NOMO-1 treated with DMSO at 0.1 percent for 48 hours (cell line): ENCODE data around the gene TRPM3.

Experiments used
- DNase-seq: peaks from one replicate; lab custom pipeline; 2025; ENCODE audit not compliant: unreplicated experiment; lab: John Stamatoyannopoulos, UW

Gene TRPM3

GRCh38 chr9:70950270-70950669 is 171.2 kb downstream of the TRPM3 start:
- DNase-seq = no peak

DNA sequence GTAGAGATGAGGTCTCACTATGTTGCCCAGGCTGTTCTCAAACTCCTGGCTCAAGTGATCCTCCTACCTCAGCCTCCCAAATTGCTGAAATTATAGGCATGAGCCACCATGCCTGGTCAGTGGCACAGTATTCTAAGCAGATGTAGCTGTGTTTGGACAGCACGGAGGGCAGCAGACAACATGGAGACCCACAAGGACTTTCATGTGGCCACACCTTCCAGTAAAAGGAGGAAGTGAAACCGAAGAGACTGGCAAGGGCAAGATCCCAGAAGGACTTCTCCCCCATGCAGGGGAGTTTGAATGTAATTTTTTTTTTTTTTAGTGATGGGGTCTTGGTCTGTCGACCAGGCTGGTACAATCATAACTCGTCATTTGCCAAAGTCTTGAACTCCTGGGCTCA is 172.2 kb downstream of the TRPM3 start:
- peak; percentile 10 for DNase-seq

GRCh38 chr9:70948744-70949143 is 172.7 kb downstream of the TRPM3 start:
- DNase-seq = no peak

DNA sequence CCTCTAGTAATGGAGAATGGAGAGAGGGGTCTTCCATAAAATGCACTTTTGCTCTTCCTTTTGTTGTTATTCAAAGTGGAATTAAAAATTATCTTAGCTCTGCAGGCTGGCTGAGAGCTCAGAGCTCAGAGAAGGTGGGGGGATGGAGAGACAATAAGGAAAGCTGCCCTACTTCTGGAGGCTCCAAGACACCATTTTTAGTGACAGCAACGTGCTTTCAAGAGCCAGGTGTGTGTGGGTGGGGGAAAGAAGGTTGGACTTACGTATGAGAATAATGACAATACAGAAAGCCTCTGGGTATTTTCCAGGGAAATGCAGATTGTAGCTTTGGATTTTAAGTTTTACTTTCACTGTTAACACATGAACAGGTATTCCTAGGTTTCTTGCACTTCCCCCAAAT is 173.9 kb downstream of the TRPM3 start:
- DNase-seq = no peak

DNA sequence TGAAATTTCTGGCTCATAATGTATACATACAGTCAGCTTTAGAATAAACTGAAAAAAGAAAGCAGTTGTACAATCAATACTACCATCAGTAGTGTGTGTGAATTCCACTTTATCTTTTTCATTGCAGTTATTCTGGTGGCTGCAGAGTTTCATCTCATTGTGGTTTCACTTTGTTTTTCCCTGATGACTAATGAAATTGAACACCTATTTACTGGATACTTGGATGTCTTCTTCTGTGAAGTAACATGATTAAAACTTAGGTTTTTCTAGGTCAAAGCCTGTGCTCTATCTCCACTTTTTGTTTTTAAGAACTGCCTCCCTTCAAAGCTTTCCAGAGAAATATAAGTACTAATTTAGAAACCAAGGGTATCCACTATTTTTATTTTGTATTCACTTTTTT is 174.3 kb downstream of the TRPM3 start:
- no peak for DNase-seq

DNA sequence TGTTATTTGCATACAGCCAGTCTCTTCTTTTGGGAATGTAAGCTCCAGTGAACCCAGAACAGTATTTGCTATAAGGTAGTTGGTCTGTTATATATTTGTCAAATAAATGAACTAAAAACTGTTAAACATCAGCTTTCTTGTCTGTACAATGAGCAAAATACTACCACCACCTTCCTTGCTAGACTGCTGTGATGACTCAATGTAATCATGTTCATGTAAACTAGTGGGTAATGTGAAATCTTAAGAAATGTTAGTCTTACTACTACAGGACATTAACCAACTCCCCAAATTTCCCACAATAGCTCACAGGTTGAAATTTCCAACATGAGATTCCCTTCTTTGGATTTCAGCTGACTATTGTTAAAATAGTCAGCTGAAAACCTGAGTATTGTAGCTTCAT is 176.1 kb downstream of the TRPM3 start:
- DNase-seq = no peak

GRCh38 chr9:70941191-70941590 is 180.2 kb downstream of the TRPM3 start:
- DNase-seq = no peak

DNA sequence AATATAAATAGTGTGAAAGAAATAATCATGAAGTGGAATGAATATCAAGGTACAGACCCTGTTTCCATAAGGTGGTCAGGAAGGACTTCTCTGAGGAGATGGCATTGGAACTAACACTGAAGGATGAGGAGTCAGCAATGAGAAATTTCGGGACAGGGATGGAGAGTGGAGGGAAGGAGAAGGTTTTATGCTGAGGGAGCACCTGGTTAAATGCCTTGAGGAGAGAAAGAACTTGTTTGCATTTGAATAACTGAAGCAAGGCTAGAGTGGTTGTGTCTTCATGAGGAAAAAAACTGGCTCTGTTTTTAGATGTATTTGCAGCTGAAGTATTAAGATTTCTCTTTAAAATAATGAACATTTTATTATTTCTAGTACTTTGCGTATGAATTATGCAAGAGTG is 180.8 kb downstream of the TRPM3 start:
- DNase-seq = no peak

DNA sequence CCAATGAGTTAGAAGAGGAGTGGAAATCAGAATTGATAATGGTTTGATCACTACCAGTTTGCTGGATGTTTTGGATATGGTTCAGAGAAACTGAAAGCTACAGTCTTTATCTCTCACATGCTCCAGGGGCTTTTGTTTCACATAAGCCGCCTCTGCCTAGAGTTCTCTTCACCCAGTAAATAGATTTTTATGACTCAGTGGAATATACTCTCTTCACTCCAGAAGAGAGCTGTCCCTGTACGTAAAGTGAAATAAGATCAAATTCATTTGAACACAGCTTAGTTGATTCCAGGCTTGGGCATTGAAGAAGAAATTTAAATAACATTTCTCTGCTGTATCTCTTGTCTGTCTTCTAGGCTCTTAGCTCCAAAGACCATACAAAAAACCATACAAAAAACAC is 184.9 kb downstream of the TRPM3 start:
- no peak for DNase-seq

- no peak for DNase-seq
Observed at GRCh38 chr9:70935856-70936255, 185.6 kb downstream of the TRPM3 start.

- DNase-seq = no peak
Observed at GRCh38 chr9:70934642-70935041, 186.8 kb downstream of the TRPM3 start.

DNA sequence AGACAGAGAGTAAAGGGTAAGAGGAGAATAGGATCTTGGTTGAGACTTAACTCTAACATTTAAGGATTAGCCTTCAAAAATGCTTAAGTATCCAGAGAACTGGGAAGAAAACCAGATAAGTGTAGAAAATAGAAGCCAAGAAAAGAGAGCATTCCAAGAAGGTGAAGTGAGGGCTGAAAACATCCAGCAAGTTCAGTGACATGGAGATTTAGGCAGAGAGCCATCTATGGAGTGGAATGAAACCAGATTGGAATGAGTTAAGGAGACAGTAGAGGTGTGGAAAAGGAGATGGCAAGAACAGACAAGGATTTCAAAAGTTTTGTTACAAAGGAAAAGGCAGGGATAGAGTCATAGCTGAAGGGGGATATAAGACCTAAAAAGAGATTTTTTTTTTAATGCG is 188.1 kb downstream of the TRPM3 start:
- no peak for DNase-seq

- no peak for DNase-seq
Observed at GRCh38 chr9:70932097-70932496, 189.3 kb downstream of the TRPM3 start.

GRCh38 chr9:70927530-70927929 is 193.9 kb downstream of the TRPM3 start:
- no peak for DNase-seq

- DNase-seq = peak; percentile 14
Observed at GRCh38 chr9:70924895-70925547, 196.4 kb downstream of the TRPM3 start.

DNA sequence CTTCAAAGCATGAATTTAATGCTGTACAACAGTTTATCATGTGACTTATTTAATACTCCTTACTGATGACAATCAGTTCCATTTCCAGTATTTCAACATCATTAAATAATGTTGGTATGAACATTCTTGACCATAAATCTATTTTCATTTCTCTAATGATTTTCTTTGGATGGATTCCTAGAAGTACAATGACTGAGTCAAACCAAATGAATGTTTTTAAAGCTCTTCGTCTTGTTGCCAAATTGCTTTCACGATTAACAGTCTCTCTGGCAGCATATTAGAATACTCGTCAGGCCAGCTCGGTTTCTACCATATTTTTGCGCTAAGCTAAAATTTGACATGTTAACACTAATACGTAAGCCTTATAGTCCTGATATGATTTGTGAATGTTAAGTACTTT is 197.0 kb downstream of the TRPM3 start:
- no peak for DNase-seq

- DNase-seq = no peak
Observed at GRCh38 chr9:70923961-70924360, 197.5 kb downstream of the TRPM3 start.

- no peak for DNase-seq
Observed at GRCh38 chr9:70921136-70921535, 200.3 kb downstream of the TRPM3 start.

- DNase-seq = no peak
Observed at GRCh38 chr9:70917277-70917676, 204.1 kb downstream of the TRPM3 start.

GRCh38 chr9:70911791-70912190 is 209.6 kb downstream of the TRPM3 start:
- no peak for DNase-seq

GRCh38 chr9:70910598-70910997 is 210.8 kb downstream of the TRPM3 start:
- no peak for DNase-seq

GRCh38 chr9:70902692-70903131 is 218.7 kb downstream of the TRPM3 start:
- DNase-seq = no peak

DNA sequence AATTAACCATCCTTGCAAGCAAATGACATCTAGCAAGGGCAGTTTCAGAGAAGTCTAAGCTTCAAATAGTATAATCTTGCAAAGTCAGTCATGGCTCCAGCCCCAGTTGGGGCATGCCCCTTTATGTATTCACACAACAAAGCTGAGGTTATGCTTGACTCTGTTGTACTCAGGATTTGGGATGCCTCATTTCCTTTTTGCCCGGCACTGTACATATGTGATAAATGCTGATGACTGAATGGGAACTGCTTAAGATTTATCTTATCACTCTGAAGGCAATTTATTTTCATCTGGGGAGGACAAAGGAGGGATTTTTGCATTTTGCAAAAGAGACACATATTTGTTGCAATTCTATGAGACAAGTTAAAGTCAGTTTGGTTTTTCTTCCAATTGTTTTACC is 219.2 kb downstream of the TRPM3 start:
- DNase-seq = no peak
